GM04503 (cell line): ENCODE results near the gene DCAF15.
"Not testable (repeated sequence)": the region's sequence is repeated elsewhere in the genome, so short reads cannot be mapped to it uniquely, and the experiment has no call there.

Source experiments
- DNase-seq: peaks from one replicate; pipeline ENCODE4 v3.0.0-alpha.2; 2012; ENCODE audit warnings: low read depth

Gene DCAF15

DNA sequence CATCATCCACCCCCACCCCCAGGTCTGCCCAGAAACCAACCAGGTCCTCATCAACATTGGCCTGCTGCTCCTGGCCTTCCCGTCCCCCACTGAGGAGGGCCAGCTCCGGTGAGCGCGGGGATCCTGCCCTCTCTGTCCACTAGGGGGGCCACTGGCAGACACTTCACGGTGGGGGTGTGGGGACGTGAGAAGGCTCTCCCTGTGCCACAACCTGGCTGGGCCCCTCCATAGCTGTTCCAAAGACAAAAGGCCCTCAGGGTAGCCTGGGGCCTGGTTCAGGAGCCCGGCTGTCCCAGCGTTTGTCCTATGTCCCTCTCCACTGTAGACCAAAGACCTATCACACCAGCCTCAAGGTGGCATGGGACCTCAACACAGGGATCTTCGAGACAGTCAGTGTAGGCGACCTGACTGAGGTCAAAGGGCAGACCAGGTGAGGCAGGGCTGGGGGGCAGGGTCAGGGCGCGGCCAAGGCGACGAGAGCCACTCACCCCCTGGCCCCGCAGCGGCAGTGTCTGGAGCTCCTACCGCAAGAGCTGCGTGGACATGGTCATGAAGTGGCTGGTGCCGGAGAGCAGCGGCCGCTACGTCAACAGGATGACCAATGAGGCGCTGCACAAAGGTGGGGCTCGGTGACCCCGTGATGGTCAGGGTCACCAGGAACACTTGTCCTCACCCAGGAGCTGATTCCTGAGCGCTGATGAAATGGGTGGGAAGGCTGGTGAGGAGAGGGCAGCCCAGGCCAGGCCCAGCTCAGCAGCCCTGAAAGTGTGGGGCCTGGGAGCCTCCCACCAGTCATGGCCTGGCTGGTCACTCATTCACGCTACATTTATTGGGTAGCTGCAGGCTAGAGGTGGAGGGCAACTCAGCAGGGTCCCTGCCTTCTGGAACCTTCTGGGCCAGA lies 7.9 kb downstream of the DCAF15 start:
- no peak for DNase-seq

DNA sequence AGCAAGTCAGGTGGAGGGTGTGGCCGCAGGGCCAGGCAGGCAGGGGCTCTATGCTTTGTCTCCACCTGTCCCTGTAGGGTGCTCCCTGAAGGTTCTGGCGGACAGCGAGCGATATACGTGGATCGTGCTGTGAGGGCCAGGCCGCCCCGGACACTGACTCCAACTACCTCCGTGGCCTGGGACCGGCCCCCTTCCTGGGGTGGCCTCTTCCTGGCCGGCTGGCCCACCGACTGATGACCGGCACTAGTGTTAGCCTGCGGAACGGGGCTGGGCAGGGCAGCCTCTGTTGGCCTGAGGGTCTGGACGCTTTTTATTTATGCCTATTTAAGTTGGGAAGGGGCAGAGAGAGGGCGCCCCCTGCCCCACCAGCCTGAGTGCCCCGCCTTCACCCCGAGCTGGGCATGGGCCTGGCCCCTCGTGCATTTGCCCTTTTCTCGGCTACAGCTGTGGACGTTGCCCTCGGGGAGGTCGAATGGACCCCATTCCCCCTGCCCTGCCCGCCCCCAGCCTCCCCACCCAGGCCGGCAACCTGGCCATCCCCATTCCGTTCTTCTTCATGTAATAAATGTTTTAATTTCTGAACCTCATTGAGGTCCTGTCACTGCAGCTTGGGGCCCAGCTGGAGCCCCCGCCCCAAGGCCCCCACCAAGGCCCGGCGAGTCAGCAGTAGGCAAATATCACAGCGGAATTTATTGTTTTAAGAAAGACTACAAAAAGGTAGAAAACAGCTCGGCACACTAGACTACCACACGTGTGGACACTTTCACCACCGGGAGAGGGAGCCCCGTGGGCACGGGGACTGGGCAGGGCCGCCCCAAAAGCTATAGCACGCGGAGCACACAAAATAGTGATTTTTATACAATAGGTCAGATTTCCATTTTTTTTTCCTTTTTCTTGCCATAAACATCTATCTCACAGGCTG lies 8.8 kb downstream of the DCAF15 start:
- no peak for DNase-seq

DNA sequence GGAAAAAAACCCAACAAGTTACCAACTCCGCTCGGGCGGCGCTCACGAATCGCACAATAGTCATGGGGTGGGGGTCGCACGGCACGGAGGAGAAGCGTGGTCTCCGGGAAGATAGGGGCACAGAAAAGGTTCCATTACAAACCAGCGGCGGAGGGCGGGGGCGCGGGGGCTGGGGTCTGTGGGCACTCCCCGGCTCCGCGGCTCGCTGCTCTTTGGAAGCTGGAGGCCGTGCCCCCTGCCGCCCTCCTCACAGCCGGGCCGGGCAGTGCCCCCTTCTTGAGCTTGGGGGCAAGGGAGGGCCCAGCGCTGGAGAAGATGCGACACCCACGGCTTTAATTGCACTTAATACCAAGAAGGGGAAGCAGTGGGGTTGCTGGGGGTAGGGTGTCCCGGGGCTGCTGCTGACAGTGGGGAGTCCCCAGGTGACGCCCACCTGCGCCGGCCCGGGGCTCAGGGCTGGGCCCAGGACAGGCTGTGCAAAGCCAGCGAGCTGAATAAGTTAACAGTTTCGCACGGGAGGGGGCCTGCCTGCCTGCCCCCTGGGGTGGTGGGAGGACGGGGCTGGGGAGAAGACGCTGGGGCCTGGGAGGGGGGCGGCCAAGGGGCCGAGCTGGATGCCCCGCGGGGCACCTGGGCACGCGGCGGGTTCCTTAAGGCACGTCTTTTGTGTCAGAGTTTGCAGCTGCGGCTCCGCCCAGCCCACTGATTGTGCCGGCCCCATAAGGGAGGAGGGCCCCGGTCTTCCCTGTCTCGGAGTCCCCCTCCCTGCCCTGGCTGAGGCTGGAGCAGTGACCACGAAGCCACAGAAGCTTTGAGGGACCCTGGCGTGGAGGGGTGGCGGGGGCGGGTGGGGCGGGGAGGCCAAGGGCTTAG lies 9.8 kb downstream of the DCAF15 start:
- no peak for DNase-seq

DNA sequence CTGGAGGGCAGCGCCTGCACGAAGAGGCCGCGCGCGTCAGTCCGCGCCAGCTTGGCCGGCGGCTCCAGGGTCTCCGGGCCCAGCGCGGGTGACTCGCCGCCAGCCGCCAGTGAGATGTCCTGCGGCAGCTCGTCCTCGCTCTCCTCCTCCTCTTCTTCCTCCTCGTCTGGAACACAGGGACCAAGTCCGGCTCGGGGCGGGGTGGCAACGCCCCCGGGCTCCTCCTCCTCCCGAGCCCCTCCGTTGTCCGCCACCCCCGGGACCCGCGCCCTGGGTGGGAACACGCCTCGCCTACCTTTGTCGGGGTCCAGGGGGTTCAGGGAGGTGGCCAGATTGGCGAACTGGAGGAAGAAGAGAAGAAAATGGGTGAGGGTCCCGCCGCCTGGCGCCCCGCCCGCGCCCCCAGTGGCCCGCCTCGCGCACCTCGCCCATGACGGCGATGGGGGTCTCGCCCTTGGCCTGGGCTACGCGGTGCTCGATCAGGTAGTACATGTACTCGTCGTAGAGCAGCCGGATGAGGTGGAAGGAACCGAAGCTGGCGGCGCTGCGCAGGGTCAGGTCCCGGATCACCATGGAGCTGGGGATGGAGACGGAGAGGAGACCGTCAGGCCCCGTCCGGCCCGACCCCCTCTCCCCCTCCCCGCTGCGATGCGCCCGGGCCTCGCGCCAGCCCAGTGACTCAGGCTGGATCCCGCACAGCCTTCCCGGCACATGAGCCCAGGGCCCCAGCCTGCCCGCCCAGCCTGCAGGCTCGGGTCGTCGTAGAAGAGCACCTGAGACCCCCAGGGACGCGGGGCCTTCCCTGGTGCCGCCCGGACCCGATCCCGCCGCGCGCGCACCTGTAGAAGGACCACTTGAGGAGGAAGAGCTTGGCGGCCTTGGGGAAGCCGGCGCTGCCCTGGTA lies 10.6 kb downstream of the DCAF15 start:
- DNase-seq, result no peak

DNA sequence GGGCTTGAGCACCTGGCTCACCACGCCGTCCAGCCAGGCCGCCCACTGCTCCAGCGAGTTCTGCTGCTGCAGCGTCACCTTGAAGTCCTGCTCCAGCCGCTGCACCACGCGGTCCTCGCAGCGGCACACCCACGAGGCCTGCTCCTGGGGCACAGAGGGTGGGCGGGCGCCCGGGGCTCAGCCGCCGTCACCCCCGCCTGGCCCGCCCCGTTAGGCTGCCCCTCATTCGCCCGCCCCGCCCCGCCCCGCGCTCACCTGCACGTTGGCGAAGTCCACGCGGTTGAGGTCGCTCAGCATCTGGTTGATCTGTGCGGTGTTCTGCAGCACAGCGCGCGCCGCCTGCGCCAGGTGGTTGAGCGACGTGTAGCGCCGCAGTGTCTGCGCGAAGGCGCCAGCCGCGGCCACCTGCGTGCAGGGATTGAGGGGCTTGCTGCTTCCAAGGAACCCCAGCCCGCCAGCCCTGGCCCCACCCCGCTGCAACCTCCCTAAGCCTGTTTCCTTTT lies 11.3 kb downstream of the DCAF15 start:
- DNase-seq, result no peak

DNA sequence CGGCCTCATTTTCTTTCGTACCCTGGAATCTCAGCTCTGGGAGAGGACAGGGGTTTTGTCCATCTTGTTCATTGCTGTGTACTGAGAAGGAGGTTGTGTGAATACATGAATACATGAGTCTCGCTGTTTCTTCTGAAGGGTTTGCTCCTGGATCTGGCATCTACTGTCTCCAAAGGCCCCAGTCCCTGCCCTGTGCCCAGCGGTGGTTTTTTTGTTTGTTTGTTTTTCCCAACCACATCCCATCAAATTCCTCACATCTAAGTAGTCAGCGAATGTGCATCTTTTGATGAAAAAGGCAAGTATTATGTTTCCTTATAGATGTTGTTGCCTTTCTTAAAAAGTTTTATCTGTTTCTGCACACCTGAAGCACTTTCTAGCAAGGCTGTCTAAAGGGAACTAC lies 12.5 kb downstream of the DCAF15 start:
- peak; percentile 5 for DNase-seq

DNA sequence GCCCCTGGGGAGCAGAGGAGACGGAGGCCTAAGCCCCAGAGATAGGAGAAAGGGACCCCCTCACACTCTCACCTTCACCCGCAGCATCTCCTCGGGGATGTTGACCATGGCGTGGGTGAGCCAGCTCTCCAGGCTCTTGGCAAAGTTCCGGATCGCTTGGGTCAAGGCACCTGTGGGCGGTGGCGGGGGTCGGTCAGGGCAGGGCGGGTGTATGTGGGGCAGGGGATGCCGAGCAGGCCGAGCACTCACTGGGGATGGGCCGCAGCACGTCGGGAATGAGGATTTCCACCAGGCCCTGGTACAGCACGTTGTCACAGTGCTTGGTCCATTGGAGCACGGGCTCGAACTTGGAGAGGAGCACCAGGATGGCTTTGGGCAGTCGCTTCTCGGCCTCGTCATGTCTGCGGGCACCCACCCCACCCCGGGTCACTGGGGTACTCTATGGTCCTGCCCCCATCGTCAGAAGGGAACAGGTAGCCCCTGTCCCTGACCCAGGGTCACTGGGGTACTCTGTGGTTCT lies 13.1 kb downstream of the DCAF15 start:
- DNase-seq, result no peak

DNA sequence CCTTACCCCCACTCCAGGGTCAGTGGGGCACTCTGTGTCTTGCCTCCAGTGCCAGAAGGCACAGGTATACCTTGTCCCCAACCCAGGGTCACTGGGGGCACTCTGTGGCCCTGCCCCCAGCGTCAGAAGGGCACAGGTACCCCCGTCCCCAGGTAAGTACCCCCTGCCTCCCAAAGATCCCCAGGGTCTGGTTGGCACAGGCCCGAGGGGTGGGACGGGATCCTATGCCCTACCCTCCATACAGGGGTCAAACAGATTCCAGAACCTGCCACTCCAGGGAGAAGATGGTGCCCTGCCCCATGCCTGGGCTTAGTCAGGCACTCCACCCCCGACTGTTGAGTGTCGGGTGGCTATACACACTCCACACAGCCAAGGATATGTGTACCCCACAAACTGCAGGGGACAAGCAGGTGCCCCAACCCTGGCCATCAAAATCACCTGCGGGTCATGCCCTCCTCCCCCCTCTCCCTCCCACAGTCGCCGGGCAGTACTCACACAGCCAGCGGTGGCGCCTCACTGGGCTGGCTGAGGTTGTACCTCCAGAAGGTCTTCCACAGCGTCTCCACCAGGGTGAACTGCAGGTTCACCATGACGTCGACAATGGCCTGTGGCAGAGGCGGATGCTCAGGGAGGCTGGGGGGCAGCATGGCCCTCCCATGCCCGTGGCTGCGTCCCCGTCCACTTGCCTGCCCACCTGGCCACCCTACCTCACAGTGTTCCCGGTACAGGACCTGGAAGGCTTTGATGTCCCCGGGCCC lies 13.8 kb downstream of the DCAF15 start:
- DNase-seq, result no peak

DNA sequence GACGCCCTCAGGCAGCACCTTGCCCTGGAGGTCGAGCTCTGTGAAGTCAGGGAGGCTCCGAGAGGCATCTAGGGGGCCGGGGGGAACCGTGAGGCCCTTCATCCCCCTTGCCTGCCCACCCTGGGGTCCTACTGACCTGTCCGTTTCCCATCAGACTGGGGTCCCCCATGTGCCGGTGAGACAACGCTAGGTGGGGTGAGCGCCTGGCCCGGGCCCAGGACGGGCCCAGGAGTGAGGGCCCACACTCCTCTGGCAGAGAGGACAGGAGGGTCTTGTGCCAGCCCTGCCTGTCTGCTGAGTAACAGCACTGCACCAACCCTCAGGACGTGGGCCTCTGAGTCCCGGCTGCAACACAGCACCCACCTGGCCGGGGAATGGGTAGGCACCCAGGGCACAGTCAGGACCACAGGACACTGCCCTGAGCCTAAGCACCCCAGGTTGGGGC lies 14.4 kb downstream of the DCAF15 start:
- DNase-seq, result no peak

DNA sequence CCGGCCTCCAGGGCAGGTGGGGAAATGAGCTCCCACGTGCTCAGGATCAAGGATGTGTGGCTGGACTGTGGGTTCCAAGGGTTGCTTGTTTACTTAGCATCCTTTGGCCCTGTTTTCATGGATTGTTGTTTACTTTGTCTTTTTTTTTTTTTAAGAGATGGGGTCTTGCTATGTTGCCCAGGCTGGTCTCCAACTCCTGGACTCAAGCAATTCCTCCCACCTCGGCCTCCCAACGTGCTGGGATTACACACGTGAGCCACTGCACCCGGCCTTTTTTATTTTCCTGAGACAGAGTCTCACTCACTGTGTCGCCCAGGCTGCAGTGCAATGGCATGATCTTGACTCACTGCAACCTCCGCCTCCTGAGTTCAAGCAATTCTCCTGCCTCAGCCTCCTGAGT lies 14.9 kb downstream of the DCAF15 start:
- DNase-seq, result not testable (repeated sequence)

DNA sequence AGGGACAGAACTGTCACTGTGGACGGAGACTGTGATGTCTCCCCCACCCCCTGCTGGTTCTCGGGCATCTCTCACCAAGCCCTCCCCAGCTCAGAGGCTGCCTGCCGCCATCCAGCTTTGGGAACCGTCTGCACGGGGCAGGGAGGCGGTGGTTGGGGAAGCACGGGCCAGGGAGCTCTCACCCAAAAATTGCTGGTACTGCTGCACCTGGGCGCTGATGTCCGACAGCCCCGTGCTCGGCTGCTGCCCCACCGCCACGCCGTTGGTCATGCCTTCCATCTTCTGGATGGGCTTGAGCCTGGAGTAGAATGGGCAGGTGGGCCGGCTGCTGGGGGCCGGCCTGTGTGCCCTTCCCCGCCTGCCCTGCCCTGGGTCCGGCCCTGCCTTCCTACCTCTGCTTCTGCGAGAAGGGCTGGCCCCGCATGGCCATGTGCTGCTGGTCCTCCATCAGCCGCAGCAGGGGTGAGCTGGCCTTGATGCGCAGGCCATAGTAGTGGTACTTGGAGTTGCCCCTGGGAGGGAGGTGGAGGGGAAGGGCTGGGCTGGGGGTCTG lies 16.1 kb downstream of the DCAF15 start:
- DNase-seq, result no peak

DNA sequence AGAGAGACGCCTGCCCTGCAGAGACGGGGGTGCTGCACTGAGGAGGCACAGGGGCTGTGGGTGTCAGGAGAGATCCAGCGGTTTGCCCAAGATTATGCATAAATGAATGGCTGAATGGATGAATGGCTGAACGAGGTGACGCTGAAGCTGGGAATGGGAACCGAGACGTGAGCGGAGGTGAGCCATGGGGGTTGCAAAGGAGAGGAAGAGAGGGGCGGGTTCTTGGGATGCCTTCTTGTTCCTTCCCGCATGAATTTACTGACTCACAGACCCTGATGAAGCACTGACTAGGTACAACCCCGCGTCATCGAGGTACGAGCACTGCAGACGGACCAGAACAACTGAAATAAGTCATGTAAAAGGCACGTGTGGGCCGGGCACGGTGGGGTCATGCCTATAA lies 16.7 kb downstream of the DCAF15 start:
- no peak for DNase-seq

DNA sequence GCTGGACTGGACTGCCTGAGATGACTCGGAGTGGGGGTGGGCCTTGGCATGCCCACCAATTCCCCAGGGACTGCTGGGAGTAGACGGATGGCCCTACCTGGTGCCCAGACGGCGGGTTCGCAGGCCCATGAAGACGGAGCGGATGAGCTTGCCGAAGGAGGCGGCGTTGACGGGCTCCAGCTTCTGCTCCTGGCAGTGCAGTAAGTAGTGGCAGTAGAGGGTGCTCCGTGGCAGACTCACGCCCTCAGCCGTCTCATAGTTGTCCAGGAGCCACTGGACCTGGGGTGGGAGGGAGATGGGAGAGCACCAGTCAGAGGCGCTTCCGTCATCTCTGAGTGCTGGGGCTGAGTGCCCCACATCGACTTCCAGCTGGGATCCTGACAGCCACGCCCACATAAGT lies 17.6 kb downstream of the DCAF15 start:
- no peak for DNase-seq

DNA sequence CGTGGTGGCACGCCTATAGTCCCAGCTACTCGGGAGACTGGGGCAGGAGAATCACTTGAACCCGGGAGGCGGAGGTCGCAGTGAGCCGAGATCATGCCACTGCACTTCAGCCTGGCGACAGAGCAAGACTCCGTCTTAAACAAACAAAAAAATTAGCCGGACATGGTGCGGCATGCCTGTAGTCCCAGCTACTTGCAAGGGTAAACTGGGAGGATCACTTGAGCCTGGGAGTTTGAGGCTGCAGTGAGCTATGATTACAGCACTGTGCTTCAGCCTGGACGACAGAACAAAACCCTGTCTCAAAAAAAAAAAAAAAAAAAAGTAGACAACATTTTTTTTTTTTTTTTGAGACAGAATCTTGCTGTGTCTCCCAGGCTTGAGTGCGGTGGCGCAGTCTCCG lies 19.6 kb downstream of the DCAF15 start:
- not testable (repeated sequence) for DNase-seq

DNA sequence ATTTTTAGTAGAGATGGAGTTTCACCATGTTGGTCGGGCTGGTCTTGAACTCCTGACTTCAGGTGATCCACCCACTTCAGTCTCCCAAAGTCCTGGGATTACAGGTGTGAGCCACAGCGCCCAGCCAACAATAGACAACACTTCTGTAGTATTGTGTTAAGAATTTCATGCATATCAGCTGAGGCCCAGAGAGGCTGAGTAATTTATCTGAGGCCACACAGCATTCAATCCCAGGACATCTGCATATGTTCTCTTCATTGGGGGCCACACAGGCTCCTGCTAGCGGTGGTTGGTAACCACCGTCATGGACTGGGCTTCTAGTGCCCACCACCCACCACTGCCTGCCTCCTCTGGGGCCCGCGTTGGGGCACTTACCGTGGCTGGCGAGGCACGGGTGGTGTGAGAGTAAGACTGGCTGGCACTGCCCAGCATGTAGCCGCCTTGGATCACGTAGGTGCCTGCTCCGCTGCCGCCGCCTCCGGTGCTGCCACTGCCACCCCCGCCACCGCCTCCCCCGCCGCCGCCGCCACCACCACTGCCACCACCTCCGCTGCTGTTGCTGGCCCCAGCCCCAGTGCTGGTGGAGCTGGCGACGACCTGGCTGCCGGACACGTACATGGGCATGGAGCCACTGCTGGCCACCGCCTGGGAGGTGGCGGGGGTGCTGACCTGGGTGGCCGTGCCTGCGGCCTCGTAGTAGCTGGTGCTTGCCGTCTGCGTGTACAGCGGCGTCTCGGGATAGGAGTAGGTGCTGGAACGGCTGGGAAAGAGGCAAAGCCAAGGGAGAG lies 20.3 kb downstream of the DCAF15 start:
- DNase-seq, result no peak

DNA sequence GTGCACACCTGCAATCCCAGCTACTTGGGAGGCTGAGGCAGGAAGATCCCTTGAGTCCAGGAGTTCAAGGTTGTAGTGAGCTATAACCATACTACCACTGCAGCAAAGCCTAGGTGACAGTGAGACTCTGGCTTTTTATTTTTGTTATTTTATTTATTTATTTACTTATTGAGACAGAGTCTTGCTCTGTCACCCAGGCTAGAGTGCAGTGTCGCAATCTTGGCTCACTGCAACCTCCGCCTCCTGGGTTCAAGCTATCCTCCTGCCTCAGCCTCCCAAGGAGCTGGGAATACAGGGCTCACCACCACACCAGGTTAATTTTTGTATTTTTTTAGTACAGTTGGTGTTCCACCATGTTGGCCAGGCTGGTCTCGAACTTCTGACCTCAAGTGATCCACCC lies 21.2 kb downstream of the DCAF15 start:
- not testable (repeated sequence) for DNase-seq

DNA sequence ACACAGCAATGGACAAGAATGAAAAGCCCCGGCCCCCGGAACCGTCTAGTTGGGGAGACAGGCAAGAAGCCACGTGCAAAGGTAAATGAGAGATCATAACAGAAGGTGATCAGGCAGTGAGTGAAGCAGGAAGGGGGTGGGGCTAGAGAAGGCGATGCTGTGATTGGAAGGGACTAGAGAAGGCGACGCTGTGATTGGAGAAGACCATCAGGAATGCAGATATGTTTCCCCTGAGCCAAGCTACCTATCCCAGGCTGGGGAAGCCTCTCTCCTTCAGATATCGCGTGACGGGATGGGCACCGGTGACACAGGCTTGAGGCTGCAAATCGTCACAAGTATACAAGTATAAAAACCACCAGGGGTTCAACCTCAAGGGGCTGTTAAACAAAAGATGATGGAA lies 21.8 kb downstream of the DCAF15 start:
- DNase-seq, result no peak

DNA sequence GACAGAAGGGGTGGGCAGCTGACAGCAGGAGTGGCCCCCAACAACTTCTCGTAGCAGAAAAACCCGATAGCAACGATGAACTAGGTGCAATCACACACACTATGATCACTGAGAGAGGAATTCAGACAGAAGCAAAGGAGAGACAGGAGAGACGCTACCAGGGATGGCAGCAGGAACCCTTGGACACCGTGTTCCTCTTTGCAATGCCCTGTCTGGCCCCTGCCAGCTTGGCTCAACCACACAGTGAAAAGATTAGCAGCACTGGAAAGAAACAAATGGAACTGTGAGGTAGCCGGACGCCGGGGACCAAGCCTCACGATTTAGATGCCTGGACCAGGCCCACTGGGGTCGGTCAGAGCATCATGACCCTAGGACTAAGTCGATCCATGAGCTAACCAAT lies 23.6 kb downstream of the DCAF15 start:
- no peak for DNase-seq

DNA sequence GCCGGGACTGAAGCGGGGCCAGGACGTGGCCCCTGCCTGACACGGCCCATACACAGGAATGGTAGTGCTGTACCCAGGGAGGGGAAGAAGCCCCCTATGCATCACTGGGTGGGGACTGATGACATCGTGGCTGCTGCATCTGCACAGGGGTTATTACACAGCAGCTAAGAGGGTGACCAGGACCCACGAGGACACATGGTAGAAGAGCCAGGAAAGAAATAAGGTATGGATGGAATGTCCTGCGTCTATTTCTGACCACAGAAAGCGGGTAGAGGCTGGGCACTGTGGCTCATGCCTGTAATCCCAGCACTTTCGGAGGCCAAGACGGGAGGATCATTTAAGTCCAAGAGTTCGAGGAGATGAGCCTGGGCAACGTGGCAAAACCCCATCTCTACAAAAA lies 24.1 kb downstream of the DCAF15 start:
- DNase-seq, result no peak
